Measurements from ENCODE around the gene USP34. TPM values are rescaled to one million over a fixed set of nuclear protein-coding genes. Genes with fewer than 3 reads are reported as not detected.

USP34 gene
- total RNA-seq, 1 donor from 2014 or later: 104 TPM

GRCh38 chr2:61187085-61187484 lies 283.8 kb downstream of the USP34 start:
- H3K27ac Mint-ChIP-seq (ENCODE audit: unreplicated experiment): no peak overlapping the region

GRCh38 chr2:61185231-61185728 lies 285.6 kb downstream of the USP34 start:
- H3K36me3 Mint-ChIP-seq (ENCODE audit: unreplicated experiment): no peaks in the 10 kb centered on the region
- peaks cover 4% of the 10 kb centered on the region for H3K9me3 Mint-ChIP-seq (ENCODE audit: unreplicated experiment)
- no peaks in the 10 kb centered on the region for H3K27me3 Mint-ChIP-seq (ENCODE audit: unreplicated experiment)
- no peak overlapping the region for H3K27ac Mint-ChIP-seq (ENCODE audit: unreplicated experiment)
- H3K4me1 Mint-ChIP-seq (ENCODE audit: low read depth, unreplicated experiment): peaks cover 13% of the 10 kb centered on the region
- no peak for TF ChIP-seq CTCF (IDR thresholded peaks at IDR 0.05; ENCODE audit: partially characterized antibody, unreplicated experiment)
- no peak overlapping the region for H3K4me3 Mint-ChIP-seq (ENCODE audit: unreplicated experiment)
- DNase-seq: no peak

More at GRCh38 chr2:61187085-61187484, 283.8 kb downstream of the USP34 start:
- no peaks in the 10 kb centered on the region for H3K9me3 Mint-ChIP-seq (ENCODE audit: unreplicated experiment)
- H3K27me3 Mint-ChIP-seq (ENCODE audit: unreplicated experiment): no peaks in the 10 kb centered on the region
- no peaks in the 10 kb centered on the region for H3K36me3 Mint-ChIP-seq (ENCODE audit: unreplicated experiment)
- DNase-seq: no peak
- H3K4me1 Mint-ChIP-seq (ENCODE audit: low read depth, unreplicated experiment): no peaks in the 10 kb centered on the region
- TF ChIP-seq CTCF (IDR thresholded peaks at IDR 0.05; ENCODE audit: partially characterized antibody, unreplicated experiment): no peak
- H3K4me3 Mint-ChIP-seq (ENCODE audit: unreplicated experiment): no peak overlapping the region

GRCh38 chr2:61184263-61184662 lies 286.6 kb downstream of the USP34 start:
- Mint-ChIP-seq H3K27me3 (ENCODE audit: unreplicated experiment) (peaks cover 2% of the 10 kb centered on the region), H3K9me3 (ENCODE audit: unreplicated experiment) (peaks cover 4% of the 10 kb centered on the region), H3K27ac (ENCODE audit: unreplicated experiment) (no peak overlapping the region), H3K4me1 (ENCODE audit: low read depth, unreplicated experiment) (peaks cover 19% of the 10 kb centered on the region), H3K36me3 (ENCODE audit: unreplicated experiment) (no peaks in the 10 kb centered on the region), H3K4me3 (ENCODE audit: unreplicated experiment) (no peak overlapping the region)
- no peak for DNase-seq
- TF ChIP-seq CTCF (IDR thresholded peaks at IDR 0.05; ENCODE audit: partially characterized antibody, unreplicated experiment): no peak

GRCh38 chr2:61183795-61184194 lies 287.1 kb downstream of the USP34 start:
- peaks cover 22% of the 10 kb centered on the region for H3K4me1 Mint-ChIP-seq (ENCODE audit: low read depth, unreplicated experiment)
- peaks cover 3% of the 10 kb centered on the region for H3K27me3 Mint-ChIP-seq (ENCODE audit: unreplicated experiment)
- DNase-seq: no peak
- H3K27ac Mint-ChIP-seq (ENCODE audit: unreplicated experiment): no peak overlapping the region
- no peaks in the 10 kb centered on the region for H3K36me3 Mint-ChIP-seq (ENCODE audit: unreplicated experiment)
- H3K4me3 Mint-ChIP-seq (ENCODE audit: unreplicated experiment): no peak overlapping the region
- no peak for TF ChIP-seq CTCF (IDR thresholded peaks at IDR 0.05; ENCODE audit: partially characterized antibody, unreplicated experiment)
- peaks cover 4% of the 10 kb centered on the region for H3K9me3 Mint-ChIP-seq (ENCODE audit: unreplicated experiment)

- DNase-seq: no peak
- Mint-ChIP-seq H3K4me3 (ENCODE audit: unreplicated experiment) (no peak overlapping the region), H3K27me3 (ENCODE audit: unreplicated experiment) (peaks cover 8% of the 10 kb centered on the region), H3K4me1 (ENCODE audit: low read depth, unreplicated experiment) (peaks cover 28% of the 10 kb centered on the region), H3K9me3 (ENCODE audit: unreplicated experiment) (peaks cover 7% of the 10 kb centered on the region), H3K36me3 (ENCODE audit: unreplicated experiment) (no peaks in the 10 kb centered on the region), H3K27ac (ENCODE audit: unreplicated experiment) (no peak overlapping the region)
- TF ChIP-seq CTCF (IDR thresholded peaks at IDR 0.05; ENCODE audit: partially characterized antibody, unreplicated experiment): no peak
These were observed 288.9 kb downstream of the USP34 start for GRCh38 chr2:61182059-61182383.
